Endodermal cell (in vitro differentiated cells): ENCODE data around the gene TLK2. TPM values are rescaled to one million over a fixed set of nuclear protein-coding genes. Genes with fewer than 3 reads are reported as not detected.
A peak's percentile ranks its signal among the peaks of the same experiment; 100 is the strongest.

Experiments used
- DNase-seq: peaks from one replicate; pipeline ENCODE4 v3.0.0-alpha.2; 2017
- H3K27ac ChIP-seq: 2 replicates; pipeline ENCODE4 v1.5.1; 2013; ENCODE audit warnings: mild to moderate bottlenecking, low read depth, low read length, moderate library complexity
- H3K27me3 ChIP-seq: 2 replicates; pipeline ENCODE4 v1.6.1; 2013; ENCODE audit warnings: mild to moderate bottlenecking, low read length, moderate library complexity; ENCODE audit not compliant: insufficient read depth, control insufficient read depth, poor library complexity, severe bottlenecking
- H3K36me3 ChIP-seq: 2 replicates; pipeline ENCODE4 v1.7.0; 2013; ENCODE audit warnings: mild to moderate bottlenecking, low read length, moderate library complexity; ENCODE audit not compliant: control insufficient read depth, insufficient read depth
- H3K4me1 ChIP-seq: one replicate; pipeline ENCODE4 v1.7.0; 2013; ENCODE audit warnings: low read length; ENCODE audit not compliant: control insufficient read depth, insufficient read depth
- H3K4me3 ChIP-seq: 2 replicates; pipeline ENCODE4 v1.5.1; 2013; ENCODE audit warnings: mild to moderate bottlenecking, low read length, moderate library complexity
- H3K9ac ChIP-seq: 2 replicates; pipeline ENCODE4 v1.6.1; 2013; ENCODE audit warnings: mild to moderate bottlenecking, low read length, moderate library complexity; ENCODE audit not compliant: poor library complexity, severe bottlenecking; ENCODE audit errors: extremely low read depth
- H3K9me3 ChIP-seq: 2 replicates; pipeline ENCODE4 v1.6.1; 2013; ENCODE audit warnings: mild to moderate bottlenecking, low read length, moderate library complexity; ENCODE audit not compliant: control insufficient read depth
- H3K27ac Mint-ChIP-seq: 2 replicates; pipeline ENCODE4 v1.8.0; 2020; ENCODE audit warnings: mixed read lengths
- H3K27me3 Mint-ChIP-seq: 2 replicates; pipeline ENCODE4 v1.8.0; 2021; ENCODE audit warnings: mild to moderate bottlenecking, mixed read lengths; ENCODE audit not compliant: insufficient read depth
- H3K36me3 Mint-ChIP-seq: 2 replicates; pipeline ENCODE4 v1.8.0; 2020; ENCODE audit warnings: low read depth, mixed read lengths
- H3K4me1 Mint-ChIP-seq: 2 replicates; pipeline ENCODE4 v1.8.0; 2020; ENCODE audit warnings: mixed read lengths
- H3K4me3 Mint-ChIP-seq: 2 replicates; pipeline ENCODE4 v1.8.0; 2020; ENCODE audit warnings: mild to moderate bottlenecking, moderate library complexity, mixed read lengths
- H3K9me3 Mint-ChIP-seq: 2 replicates; pipeline ENCODE4 v1.8.0; 2020; ENCODE audit warnings: mild to moderate bottlenecking, mixed read lengths
- CTCF ChIP-seq: fragments of 200-600 bp; sonication (generic); conservative IDR thresholded peaks from 2 replicates; pipeline ENCODE4 v1.5.0; 2021; ENCODE audit warnings: antibody characterized with exemption, mild to moderate bottlenecking
- WGBS, 2 experiments: methylation state at CpG; one replicate each; pipeline versions ENCODE4 v1.1.5 to v1.1.7; 2013; ENCODE audit warnings: missing lambda C conversion rate in 2 of 2, mixed read lengths in 1 of 2; ENCODE audit not compliant: insufficient coverage in 1 of 2, insufficient read length in 1 of 2; 5-methylcytosine and 5-hydroxymethylcytosine counted together
- total RNA-seq, 2 donors: library from RNA; stranded (reverse); fragmentation: NEBNext Ultra II Directional in 1 of 2; extraction: Animal tissue kit (Norgen Biotek cat#: 25700) in 1 of 2; gene quantifications; 2 replicates in 1 of 2; 3 replicates in 1 of 2; pipeline ENCODE4 v1.2.1, GENCODE V29; 2021

TLK2 gene
- total RNA-seq, 2 donors from 2014 or later = 76.2 to 89.2 TPM

GRCh38 chr17:62653826-62654761 lies 175.5 kb downstream of the TLK2 start:
- Histone ChIP-seq H3K4me3 (no peak overlapping the region), H3K9me3 (no peaks in the 10 kb centered on the region), H3K4me1 (no peaks in the 10 kb centered on the region), H3K9ac (no peak overlapping the region), H3K27me3 (no peaks in the 10 kb centered on the region), H3K27ac (peak overlapping the region; percentile 93), H3K36me3 (peaks cover 18% of the 10 kb centered on the region)
- no peak overlapping the region for H3K27ac Mint-ChIP-seq
- TF ChIP-seq CTCF = no peak
- no peaks in the 10 kb centered on the region for H3K27me3 Mint-ChIP-seq
- H3K9me3 Mint-ChIP-seq = peaks cover 2% of the 10 kb centered on the region
- peaks cover 23% of the 10 kb centered on the region for H3K36me3 Mint-ChIP-seq
- H3K4me1 Mint-ChIP-seq = peaks cover 13% of the 10 kb centered on the region
- WGBS, 2 experiments = 77 to 82% methylated on average over 11 to 19 of the region's 19 CpGs
- H3K4me3 Mint-ChIP-seq = peak overlapping the region; percentile 68
- peak; percentile 74 for DNase-seq

GRCh38 chr17:62655656-62656055 lies 177.0 kb downstream of the TLK2 start:
- H3K36me3 ChIP-seq = peaks cover 24% of the 10 kb centered on the region
- DNase-seq = no peak

GRCh38 chr17:62656446-62656845 lies 177.8 kb downstream of the TLK2 start:
- no peak overlapping the region for H3K4me3 Mint-ChIP-seq
- no peak for TF ChIP-seq CTCF

More at GRCh38 chr17:62655656-62656055, 177.0 kb downstream of the TLK2 start:
- H3K27me3 Mint-ChIP-seq = no peaks in the 10 kb centered on the region
- WGBS, 2 experiments = 93% methylated on average over 4 to 5 of the region's 6 CpGs
- H3K4me3 Mint-ChIP-seq = no peak overlapping the region
- H3K9me3 Mint-ChIP-seq = peaks cover 6% of the 10 kb centered on the region
- peaks cover 12% of the 10 kb centered on the region for H3K9me3 ChIP-seq
- H3K9ac ChIP-seq = no peak overlapping the region
- H3K27me3 ChIP-seq = no peaks in the 10 kb centered on the region
- peaks cover 33% of the 10 kb centered on the region for H3K36me3 Mint-ChIP-seq
- no peak overlapping the region for H3K27ac ChIP-seq
- H3K27ac Mint-ChIP-seq = no peak overlapping the region
- H3K4me3 ChIP-seq = no peak overlapping the region
- H3K4me1 Mint-ChIP-seq = peaks cover 13% of the 10 kb centered on the region
- no peak for TF ChIP-seq CTCF
- no peaks in the 10 kb centered on the region for H3K4me1 ChIP-seq

More at GRCh38 chr17:62656446-62656845, 177.8 kb downstream of the TLK2 start:
- Histone ChIP-seq H3K27me3 (no peaks in the 10 kb centered on the region), H3K9ac (no peak overlapping the region), H3K9me3 (peaks cover 20% of the 10 kb centered on the region), H3K27ac (peak overlapping the region; percentile 81), H3K4me3 (no peak overlapping the region), H3K4me1 (no peaks in the 10 kb centered on the region), H3K36me3 (peaks cover 24% of the 10 kb centered on the region)
- H3K27me3 Mint-ChIP-seq = no peaks in the 10 kb centered on the region
- DNase-seq = no peak
- H3K36me3 Mint-ChIP-seq = peaks cover 39% of the 10 kb centered on the region
- H3K4me1 Mint-ChIP-seq = peaks cover 13% of the 10 kb centered on the region
- WGBS, 2 experiments = 91% methylated on average over 1 of the region's 1 CpG; no CpG with 5 or more reads in 1 of the 2 experiments
- H3K9me3 Mint-ChIP-seq = peaks cover 14% of the 10 kb centered on the region
- no peak overlapping the region for H3K27ac Mint-ChIP-seq
